NOMO-1 treated with DMSO at 0.1 percent for 48 hours (cell line): ENCODE results near the gene MGAT5.

Experiments used
- DNase-seq: peaks from one replicate; lab custom pipeline; 2025; ENCODE audit not compliant: unreplicated experiment; lab: John Stamatoyannopoulos, UW

MGAT5 gene

GRCh38 chr2:134299334-134299733 is 45.5 kb downstream of the MGAT5 start:
- no peak for DNase-seq

GRCh38 chr2:134300585-134300984 is 46.7 kb downstream of the MGAT5 start:
- no peak for DNase-seq

- no peak for DNase-seq
Measured at GRCh38 chr2:134301099-134301927, 47.4 kb downstream of the MGAT5 start.

- DNase-seq, result no peak
Measured at GRCh38 chr2:134301928-134302260, 48.0 kb downstream of the MGAT5 start.

- DNase-seq, result no peak
Measured at GRCh38 chr2:134304394-134305108, 50.7 kb downstream of the MGAT5 start.

- no peak for DNase-seq
Measured at GRCh38 chr2:134305109-134305491, 51.2 kb downstream of the MGAT5 start.

- DNase-seq, result no peak
Measured at GRCh38 chr2:134306521-134306920, 52.6 kb downstream of the MGAT5 start.

- DNase-seq, result no peak
Measured at GRCh38 chr2:134307334-134307733, 53.5 kb downstream of the MGAT5 start.

GRCh38 chr2:134308474-134309385 is 54.9 kb downstream of the MGAT5 start:
- no peak for DNase-seq

- DNase-seq, result no peak
Measured at GRCh38 chr2:134310107-134311079, 56.5 kb downstream of the MGAT5 start.

- DNase-seq, result no peak
Measured at GRCh38 chr2:134312482-134312881, 58.6 kb downstream of the MGAT5 start.

- no peak for DNase-seq
Measured at GRCh38 chr2:134314202-134314601, 60.3 kb downstream of the MGAT5 start.

GRCh38 chr2:134314681-134315368 is 61.0 kb downstream of the MGAT5 start:
- no peak for DNase-seq

GRCh38 chr2:134315471-134315870 is 61.6 kb downstream of the MGAT5 start:
- no peak for DNase-seq

- DNase-seq, result no peak
Measured at GRCh38 chr2:134319596-134320254, 65.9 kb downstream of the MGAT5 start.

GRCh38 chr2:134320930-134321329 is 67.1 kb downstream of the MGAT5 start:
- peak; percentile 59 for DNase-seq

- no peak for DNase-seq
Measured at GRCh38 chr2:134323777-134324176, 69.9 kb downstream of the MGAT5 start.

GRCh38 chr2:134324430-134324829 is 70.6 kb downstream of the MGAT5 start:
- no peak for DNase-seq

- DNase-seq, result peak; percentile 38
Measured at GRCh38 chr2:134324947-134325346, 71.1 kb downstream of the MGAT5 start.
